HG03565 (cell line): Measurements from ENCODE around the gene FARS2.
"Not testable (repeated sequence)": the region's sequence is repeated elsewhere in the genome, so short reads cannot be mapped to it uniquely, and the experiment has no call there.

ENCODE experiments used
- ATAC-seq: cut with Tn5 transposase; IDR thresholded peaks from one replicate; pipeline ENCODE4 v1.9.1; 2021; ENCODE audit warnings: mild to moderate bottlenecking, moderate library complexity; ENCODE audit not compliant: unreplicated experiment

FARS2 gene

DNA sequence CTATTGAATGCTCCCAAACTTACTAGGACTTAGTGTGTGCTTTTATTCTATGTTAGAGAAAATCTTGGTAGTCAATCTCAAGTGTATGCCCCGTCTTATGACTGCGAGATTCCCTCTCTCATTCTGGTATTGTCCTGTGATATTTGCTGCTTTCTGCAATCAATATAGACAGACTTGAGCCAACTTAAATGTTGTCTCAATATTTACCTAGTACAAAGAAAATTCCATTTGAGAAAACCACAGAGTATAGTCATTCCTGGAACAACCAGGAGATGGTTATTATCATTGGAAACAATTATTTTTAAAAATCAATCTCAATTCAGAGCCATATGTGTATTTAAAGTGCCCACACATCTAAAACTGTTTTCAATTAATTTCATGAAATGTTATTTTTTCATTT, 415.4 kb downstream of the FARS2 start:
- no peak for ATAC-seq

DNA sequence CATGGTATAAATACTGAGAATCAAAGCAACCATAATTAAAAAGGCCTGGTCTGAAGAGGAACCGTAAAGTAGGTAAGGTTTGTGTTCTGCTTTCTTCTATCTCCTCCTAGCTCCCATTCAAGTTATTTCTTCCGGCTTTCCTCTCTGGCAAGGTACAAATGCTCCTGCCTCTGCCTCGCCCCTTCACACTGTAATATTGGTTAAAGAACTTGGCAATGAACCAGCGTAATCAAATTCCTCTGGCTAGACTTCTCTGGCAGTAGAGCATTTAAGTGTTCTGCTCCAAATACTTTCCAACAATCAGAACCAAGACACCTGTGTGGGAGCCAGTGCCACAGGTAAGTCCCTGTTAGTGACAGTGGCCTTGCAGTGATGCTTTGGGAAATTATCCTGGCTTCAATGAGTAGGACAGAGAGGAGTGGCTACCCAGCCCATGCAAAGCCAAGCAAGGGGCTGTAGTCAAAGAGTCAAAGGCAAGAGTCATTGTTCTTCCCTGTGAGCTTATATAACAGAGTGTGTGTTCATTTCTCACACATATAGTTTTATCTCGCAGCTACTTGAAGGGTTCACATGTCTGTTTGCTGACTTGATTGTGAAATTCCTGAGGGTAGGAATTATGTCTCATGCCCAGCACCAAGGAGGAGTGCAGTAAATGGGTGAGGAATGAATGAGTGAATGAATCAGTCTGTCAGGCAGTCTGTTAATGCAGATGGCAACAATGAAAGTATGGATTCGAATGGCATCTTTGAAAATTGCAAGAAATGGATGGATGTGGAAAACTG, 416.1 kb downstream of the FARS2 start:
- ATAC-seq, result no peak

DNA sequence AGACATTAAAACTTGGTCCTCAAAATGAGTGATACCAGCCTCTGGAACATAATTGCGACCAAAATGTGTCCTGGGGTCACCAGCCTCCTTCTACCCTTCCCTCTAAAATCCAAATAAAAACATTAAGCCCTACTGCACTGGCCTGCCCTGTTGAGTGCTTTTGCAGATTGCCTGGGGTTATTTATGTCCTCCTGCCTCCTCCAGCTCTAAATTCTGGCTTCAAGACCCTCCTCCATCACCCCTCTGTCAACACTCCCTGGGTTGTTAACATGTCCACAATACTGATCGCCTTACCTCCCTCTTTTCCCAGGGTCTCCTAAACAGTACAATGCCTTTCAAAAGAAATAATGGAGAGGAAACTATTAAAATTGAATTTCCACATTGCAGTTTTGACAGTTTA, 418.0 kb downstream of the FARS2 start:
- ATAC-seq, result no peak

DNA sequence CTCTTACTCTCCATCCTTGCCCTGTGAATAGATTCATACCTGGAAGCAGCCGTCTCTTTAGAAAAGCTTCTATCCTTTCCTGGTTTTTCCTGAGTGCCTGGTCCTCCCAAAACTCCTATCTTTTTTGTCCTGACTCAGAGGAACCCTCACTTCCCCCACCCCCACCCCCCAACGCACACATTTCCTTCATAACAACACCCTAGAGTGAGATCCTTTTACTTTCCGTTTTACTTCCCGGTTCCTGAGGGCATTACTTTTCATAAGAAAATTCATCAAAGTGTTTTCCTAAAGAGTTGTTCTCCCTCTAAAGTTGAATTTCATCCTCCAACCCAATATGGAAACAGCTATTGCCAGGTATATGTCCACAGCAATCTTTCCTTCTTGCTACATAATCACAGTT, 418.4 kb downstream of the FARS2 start:
- no peak for ATAC-seq

DNA sequence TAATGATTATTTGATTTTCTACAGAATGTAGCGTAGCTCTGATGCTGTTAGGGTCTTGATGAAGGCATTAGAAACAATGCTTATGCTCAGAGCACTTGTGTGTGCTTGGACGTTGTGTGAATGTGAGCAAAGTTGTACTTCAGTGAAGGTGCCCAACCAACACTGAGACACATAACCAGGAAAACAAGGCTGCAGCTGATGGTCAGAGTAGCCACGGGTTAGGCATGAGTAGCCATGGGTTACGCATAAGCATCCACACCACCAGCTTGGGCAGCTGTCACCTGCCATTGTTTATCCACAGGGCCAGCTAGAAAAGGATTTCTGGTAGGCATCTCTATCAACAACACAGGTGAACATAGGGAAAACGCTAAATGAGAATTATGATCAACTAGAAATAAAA, 418.8 kb downstream of the FARS2 start:
- no peak for ATAC-seq

DNA sequence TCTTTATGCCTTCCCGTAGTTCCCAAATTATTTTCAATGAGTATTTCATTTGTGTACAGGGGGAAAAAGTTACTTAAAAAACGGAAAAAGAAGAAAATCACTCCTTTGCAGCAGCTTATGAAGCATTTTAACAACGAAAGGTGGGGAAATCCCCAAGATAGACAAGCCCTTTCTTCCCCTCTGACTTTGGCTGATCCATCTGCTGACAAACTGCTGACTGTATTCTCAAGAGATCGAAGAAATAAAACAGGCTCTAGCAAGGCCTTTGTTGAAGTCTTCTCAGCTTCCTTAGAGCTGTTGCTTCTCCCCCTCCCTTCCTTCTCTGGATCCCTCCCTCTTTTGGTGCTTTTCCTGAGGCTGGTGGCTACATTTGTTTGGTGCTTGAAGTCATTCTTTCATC, 420.2 kb downstream of the FARS2 start:
- ATAC-seq, result no peak

DNA sequence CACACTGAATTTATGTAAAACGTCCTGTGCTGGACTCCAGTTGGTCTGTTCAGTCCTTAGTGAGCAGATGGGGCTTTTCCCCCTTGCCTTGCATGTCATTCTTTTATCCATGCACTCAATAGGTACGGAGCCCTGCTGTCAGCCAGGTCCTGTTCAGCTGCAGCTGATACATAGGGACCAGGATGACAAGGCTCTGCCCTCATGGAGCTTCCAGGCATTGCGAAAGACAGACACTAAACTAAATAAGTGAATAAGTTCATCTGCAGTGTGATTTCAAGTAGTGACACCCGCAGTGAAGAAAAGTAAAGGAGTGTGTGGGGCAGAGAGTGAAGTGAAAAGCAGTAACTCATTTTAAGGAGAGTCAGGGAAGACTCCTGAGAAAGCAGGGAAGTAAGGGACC, 421.2 kb downstream of the FARS2 start:
- ATAC-seq, result no peak

DNA sequence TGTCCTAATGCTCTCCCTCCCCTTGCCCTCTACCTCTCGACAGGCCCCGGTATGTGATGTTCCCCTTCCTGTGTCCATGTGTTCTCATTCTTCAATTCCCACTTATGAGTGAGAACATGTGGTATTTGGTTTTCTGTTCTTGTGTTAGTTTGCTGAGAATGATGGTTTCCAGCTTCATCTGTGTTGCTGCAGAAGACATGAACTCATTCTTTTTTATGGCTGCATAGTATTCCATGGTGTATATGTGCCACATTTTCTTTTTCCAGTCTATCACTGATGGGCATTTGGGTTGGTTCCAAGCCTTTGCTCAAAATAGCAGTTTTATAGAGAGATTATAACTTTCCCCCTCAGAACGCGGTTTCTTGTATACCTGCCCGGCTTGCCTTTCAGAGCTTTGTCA, 422.4 kb downstream of the FARS2 start:
- ATAC-seq, result not testable (repeated sequence)

DNA sequence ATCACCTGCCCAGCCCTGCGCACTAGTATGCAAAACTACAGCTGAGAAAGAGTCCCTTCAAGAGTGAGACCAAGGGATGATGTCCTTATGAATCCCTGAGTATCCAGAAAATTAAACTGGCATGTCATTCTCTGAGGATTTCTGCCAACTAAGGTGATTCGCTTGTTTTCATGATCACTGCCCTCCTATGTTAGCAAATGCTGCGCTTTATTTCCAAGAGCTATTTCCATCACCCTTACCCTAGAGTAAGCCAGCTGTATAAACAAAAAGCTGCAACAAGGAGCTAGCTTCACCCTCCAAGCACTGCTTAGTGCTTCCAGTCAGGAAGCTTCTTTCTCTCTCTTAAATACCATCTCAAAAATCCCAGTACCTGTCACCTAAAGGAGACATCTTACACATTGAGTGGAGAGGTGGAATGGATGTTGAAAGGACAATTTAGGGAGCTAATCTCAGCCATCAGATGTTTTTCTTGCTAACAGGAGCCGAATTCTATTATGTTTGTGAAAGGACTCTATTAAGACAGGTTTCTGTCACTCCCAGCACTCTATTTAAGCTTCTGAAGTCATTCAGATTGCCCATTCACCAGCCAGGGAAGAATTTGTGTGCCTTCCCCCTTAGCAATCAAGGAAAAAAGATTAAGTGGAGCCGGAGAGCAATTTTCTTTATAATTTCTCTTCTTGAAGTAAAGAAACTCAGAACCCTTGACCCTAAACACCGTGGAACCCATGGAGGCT, 423.2 kb downstream of the FARS2 start:
- no peak for ATAC-seq

DNA sequence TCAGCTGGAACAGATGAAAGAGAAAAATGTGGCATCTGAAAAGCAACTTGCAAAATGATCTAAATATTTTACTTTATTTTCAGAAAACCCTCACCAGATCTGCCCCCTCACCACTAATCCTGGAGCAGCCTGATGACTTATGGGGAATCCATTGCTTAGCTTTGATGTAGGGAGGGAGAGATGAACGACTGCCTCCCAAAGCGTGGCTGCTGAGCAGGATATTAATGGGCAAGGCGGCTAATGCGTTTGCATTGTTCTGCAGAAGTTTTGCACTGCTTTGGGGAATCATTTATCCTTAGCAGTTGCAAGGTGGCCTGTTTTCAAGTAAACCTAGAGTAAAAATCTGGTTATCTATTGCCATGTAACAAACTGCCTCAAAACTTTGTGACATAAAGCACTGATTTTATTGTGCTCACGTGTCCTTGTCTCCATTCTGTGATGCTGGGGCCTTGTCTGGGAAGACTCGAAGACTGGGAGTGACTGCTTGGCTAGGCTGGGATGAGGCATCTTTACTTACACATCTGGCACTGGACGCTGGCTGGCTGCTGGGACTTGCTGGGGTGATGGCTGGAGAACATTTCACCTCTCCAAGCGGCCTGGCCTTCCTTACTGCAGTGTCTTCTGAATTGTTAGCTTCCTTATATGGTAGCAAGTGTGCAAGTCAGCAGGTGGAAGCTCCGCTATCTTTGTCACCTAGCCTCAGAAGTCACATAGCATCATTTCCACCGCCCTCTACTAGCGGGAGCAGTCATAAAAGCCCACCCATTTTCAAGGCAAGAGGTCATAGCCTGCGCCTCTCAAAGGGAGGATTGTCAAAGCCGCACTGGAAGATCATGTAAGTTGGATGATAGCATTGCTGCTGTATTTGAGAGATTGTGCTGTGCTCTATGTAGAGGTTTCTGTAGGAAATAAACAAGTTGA, 432.2 kb downstream of the FARS2 start:
- no peak for ATAC-seq

DNA sequence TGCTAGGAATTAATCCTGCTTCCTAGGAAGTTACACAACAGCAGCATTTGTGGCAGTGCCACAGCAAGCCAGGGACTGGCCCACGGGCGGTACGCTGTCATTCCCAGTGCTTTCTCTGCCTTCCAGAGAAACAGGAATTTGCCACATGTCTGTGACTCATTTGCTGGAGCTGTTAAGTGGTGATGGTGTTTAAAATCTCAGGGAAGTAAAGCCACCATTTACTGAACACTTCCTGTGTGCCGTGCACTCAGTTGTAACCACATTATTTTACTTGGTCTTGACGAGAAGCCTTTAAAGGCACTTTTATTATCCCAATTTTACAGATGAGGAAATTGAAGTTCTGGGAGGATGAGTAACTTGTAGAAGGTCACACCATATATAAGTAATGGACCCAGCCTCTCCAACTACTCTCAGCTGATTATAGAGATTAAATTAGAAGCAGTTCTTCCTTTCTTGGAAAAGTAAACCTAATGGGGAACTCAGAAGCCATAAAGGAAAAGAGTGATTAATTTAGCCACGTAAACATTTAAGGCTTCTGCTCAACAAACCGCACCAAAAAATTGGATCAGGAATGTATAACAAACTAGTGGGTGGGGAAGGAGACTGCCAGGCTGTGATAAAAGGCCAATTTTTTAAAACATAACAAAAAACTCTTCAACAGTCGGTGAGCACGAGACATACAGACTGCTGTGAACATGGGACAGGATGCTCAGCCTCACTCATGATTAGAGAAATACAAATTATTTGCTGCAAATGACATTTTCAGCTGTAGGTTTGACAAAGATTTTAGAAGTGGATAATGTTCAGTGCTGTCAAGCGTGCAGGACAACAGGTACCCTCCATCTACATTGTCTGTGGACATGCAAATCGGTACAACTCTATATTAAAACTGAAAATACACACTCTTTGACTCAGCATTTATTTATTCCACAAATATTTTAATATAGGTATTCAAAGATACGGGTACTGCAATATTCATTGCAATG, 434.2 kb downstream of the FARS2 start:
- ATAC-seq, result no peak

DNA sequence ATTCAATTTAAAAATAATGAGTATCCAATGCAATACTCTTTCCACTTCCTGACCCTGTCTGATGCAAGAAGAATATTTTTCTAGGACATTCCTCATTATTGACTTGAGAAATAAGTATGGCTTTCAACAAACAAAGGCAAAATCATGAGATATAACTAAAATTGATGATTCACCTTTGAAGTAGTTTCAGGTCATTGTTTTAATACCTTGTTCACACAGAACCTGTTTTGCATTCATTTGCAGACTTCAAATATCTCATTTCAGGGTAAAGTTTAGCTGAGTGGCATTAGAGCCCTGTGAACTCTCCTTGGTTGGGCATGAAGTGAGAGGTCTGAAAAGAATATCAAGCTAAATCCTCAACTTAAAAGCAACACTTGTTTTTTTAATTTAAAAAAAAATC, 436.2 kb downstream of the FARS2 start:
- no peak for ATAC-seq

DNA sequence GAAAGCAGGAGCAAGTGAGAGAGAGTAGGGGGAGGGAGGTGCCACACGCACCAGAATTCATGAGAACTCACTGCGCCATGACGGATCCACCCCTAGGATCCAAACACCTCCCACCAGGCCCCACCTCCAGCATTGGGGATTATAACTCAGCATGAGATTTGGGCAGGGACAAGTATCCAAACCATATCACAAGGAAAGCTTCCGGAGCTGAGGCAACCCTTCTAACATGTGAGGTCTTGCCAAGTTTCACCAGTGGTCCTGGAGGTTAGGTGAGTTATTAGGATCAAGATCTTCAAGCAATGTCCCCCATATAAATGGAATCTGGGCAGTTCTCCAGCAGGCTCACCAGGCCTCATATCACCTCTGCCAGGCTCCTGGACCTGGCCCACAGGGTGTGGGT, 437.0 kb downstream of the FARS2 start:
- ATAC-seq, result no peak

DNA sequence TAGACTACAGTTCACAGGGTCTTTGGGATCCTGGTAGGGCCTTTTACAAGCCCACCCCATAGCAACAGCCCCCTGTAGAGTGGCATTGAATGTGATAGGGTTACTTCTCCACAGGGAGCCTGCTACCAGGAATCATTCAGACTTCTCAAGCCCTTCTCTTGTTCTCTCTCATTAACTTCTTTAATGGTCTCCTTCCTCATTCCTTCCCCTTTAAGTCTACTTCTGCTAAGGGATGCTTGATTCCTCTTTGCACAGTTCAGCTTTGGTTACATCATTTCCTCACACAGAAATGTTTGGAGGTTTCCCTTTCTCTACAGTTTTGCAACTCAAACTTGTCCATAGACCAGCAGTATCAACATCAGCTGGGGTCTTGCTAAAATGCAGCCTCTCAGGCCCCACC, 437.8 kb downstream of the FARS2 start:
- not testable (repeated sequence) for ATAC-seq

DNA sequence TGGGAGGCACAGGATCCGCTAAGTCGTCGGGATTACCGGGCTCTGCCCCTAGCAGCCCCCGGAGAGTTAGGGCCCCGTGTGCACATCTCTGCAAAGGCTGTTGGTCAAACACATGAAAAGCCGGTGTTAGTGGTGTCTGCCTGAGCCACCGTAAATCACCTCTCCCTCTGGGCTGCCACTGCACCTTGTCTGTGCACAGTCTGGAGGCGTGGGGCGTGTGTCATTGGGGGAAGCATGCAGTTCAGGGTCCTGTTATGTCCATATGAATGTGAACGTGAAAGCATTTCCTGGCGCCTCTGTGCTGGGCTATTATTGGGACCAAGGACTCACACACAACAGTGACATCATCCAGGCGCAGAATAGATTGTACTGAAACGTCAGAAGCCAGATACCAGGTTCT, 439.9 kb downstream of the FARS2 start:
- no peak for ATAC-seq

DNA sequence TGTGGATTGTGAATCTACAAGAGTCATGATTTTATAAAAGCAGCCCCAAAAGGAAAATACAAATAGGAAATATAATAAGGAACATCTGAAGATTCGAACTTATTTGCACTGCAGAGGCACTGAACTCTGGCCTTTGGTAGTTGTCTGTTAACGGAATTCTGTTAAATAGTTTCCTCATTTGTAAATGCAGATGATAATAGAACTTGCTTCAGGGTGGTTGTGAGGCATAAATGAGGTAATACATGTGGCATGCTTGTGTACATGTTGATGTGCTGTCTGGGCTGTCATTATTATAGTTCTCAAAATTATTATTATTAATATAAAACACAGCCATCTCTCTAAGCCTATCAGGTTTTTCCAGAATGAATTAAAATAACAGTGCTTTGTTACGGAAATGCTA, 443.4 kb downstream of the FARS2 start:
- ATAC-seq, result no peak

DNA sequence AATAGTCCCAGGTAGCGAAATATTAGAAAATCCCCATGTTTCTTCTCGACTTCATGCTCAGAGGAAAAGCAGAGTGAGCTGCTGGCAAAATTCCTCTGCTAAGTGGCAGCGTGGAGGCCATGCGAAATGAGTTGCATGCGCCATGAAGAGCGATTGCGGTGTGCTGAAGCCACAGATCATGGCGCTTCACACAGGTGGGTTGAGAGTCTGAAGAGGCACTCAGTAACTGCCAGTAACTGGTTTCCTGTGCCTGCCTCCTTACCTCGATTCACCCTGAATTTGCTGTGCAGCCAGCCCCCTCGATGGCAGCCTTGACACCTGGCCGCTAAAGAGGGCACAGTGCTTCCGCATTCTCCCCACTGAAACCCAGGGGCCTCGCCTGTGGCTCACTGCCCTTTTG, 443.9 kb downstream of the FARS2 start:
- no peak for ATAC-seq

DNA sequence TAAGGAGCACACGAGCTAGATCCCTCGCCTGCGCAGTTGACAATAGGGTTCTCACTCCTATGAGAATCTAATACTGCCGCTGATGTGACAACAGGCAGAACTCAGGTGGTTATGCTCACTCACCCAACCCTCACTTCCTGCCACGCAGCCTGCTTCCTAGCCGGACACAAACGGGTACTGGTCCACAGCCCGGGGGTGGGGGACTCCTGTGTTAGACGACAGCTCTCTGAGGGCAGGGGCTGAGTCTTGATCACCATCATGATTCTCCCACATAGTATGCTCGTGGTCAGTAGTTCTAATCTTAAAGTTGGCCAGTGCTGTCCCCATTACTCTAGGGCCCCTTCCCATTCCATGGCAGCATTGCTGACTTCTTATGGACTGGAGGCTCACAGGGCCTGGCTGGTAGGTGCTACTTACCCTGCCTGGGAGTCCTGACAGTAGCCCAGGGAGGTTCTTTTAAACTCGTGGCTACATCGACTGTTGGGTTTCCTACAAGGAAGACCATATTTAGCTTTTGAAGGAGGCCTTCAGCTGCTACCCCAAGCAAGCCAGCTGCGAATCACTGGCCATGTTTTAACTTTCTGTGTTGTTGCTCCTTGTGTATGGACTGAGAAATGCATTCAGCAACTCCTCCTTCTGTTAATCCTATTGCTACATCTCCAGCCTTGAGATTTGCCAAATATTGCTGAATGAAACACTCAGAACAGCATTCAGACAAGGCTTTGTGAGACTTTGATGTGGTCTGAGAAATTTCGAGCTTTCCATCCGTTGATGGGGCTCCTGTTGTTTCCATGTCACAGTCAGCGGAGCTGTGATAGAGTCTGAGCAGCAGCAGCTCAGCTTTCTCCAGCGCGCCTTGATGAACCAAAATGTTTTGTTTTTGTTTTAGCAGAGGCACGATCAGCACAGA, 445.1 kb downstream of the FARS2 start:
- no peak for ATAC-seq
